Mesenchymal stem cell (in vitro differentiated cells and primary cell): Measurements from ENCODE around the gene BTF3L4.

Experiments used
- DNase-seq: peaks from one replicate; pipeline ENCODE4 v3.0.0-alpha.2; 2013
- H2AFZ ChIP-seq: one replicate; pipeline ENCODE4 v1.6.1; 2013; ENCODE audit warnings: low read depth, mild to moderate bottlenecking, control low read depth, inconsistent platforms, low read length, moderate library complexity
- H2AK5ac ChIP-seq: 2 replicates; pipeline ENCODE4 v1.6.1; 2013; ENCODE audit warnings: low read length, moderate library complexity, mild to moderate bottlenecking, inconsistent platforms; ENCODE audit not compliant: severe bottlenecking
- H2BK120ac ChIP-seq: one replicate; pipeline ENCODE4 v1.6.1; 2013; ENCODE audit warnings: low read depth, mild to moderate bottlenecking, inconsistent platforms, low read length, moderate library complexity
- H2BK12ac ChIP-seq, 2 experiments: one replicate each; pipeline ENCODE4 v1.6.1; 2013; ENCODE audit warnings: inconsistent platforms in 2 of 2, low read length in 2 of 2, mild to moderate bottlenecking in 2 of 2, moderate library complexity in 2 of 2, control low read depth in 1 of 2
- H2BK15ac ChIP-seq: one replicate; pipeline ENCODE4 v1.6.1; 2013; ENCODE audit warnings: mild to moderate bottlenecking, low read depth, inconsistent platforms; ENCODE audit not compliant: poor library complexity, severe bottlenecking
- H2BK5ac ChIP-seq: 2 replicates; pipeline ENCODE4 v1.6.1; 2013; ENCODE audit warnings: low read depth, mild to moderate bottlenecking, low read length, control low read depth, inconsistent platforms; ENCODE audit not compliant: poor library complexity, severe bottlenecking
- H3K14ac ChIP-seq, 2 experiments: one replicate each; pipeline ENCODE4 v1.6.1; 2013; ENCODE audit warnings: inconsistent platforms in 2 of 2, low read length in 2 of 2, control low read depth in 1 of 2, mild to moderate bottlenecking in 1 of 2, moderate library complexity in 1 of 2
- H3K18ac ChIP-seq, 2 experiments: one replicate each; pipeline ENCODE4 v1.6.1; 2013; ENCODE audit warnings: inconsistent platforms in 2 of 2, low read length in 2 of 2, control low read depth in 1 of 2, low read depth in 1 of 2, mild to moderate bottlenecking in 1 of 2
- H3K23ac ChIP-seq, 2 experiments: one replicate each; pipeline ENCODE4 v1.6.1; 2013; ENCODE audit warnings: inconsistent platforms in 2 of 2, low read length in 2 of 2, mild to moderate bottlenecking in 2 of 2, moderate library complexity in 2 of 2, control low read depth in 1 of 2
- H3K27ac ChIP-seq: 2 replicates; pipeline ENCODE4 v1.5.1; 2013; ENCODE audit warnings: mild to moderate bottlenecking, moderate library complexity, low read length, control low read depth, inconsistent platforms; ENCODE audit not compliant: poor library complexity, severe bottlenecking
- H3K27me3 ChIP-seq, 2 experiments: 2 replicates each; pipeline versions ENCODE4 v1.6.1 to v1.7.0; 2013; ENCODE audit warnings: low read length in 2 of 2, mild to moderate bottlenecking in 2 of 2, moderate library complexity in 2 of 2, control low read depth in 1 of 2, inconsistent platforms in 1 of 2; ENCODE audit not compliant: control insufficient read depth in 1 of 2, insufficient read depth in 1 of 2
- H3K36me3 ChIP-seq, 2 experiments: 2 replicates each; pipeline versions ENCODE4 v1.6.1 to v1.7.0; 2013; ENCODE audit warnings: low read length in 2 of 2, control low read depth in 1 of 2, inconsistent platforms in 1 of 2, low read depth in 1 of 2, mild to moderate bottlenecking in 1 of 2; ENCODE audit not compliant: insufficient read depth in 2 of 2, control insufficient read depth in 1 of 2
- H3K4ac ChIP-seq, 2 experiments: one replicate each; pipeline ENCODE4 v1.6.1; 2013; ENCODE audit warnings: inconsistent platforms in 2 of 2, low read length in 2 of 2, mild to moderate bottlenecking in 2 of 2, moderate library complexity in 2 of 2, control low read depth in 1 of 2, low read depth in 1 of 2
- H3K4me1 ChIP-seq: 2 replicates; pipeline ENCODE4 v1.6.1; 2013; ENCODE audit warnings: low read depth, low read length, control low read depth; ENCODE audit not compliant: control insufficient read depth, insufficient read depth
- H3K4me2 ChIP-seq: 2 replicates; pipeline ENCODE4 v1.6.1; 2013; ENCODE audit warnings: low read length, mild to moderate bottlenecking, inconsistent platforms; ENCODE audit not compliant: poor library complexity, severe bottlenecking
- H3K4me3 ChIP-seq, 2 experiments: 2 replicates each; pipeline versions ENCODE4 v1.5.1 to v1.7.0; 2013; ENCODE audit warnings: low read length in 2 of 2, mild to moderate bottlenecking in 2 of 2, control low read depth in 1 of 2, low read depth in 1 of 2; ENCODE audit not compliant: insufficient read depth in 1 of 2
- H3K79me1 ChIP-seq: replicated peaks from 2 replicates; pipeline ENCODE4 v1.6.1; 2013; ENCODE audit warnings: mild to moderate bottlenecking, control low read depth, low read length, inconsistent platforms; ENCODE audit not compliant: poor library complexity, severe bottlenecking
- H3K9ac ChIP-seq: 2 replicates; pipeline ENCODE4 v1.7.0; 2013; ENCODE audit warnings: mild to moderate bottlenecking, low read length, moderate library complexity
- H3K9me3 ChIP-seq: 2 replicates; pipeline ENCODE4 v1.7.0; 2013; ENCODE audit warnings: mild to moderate bottlenecking, low read length; ENCODE audit not compliant: control insufficient read depth
- H4K8ac ChIP-seq: one replicate; pipeline ENCODE4 v1.6.1; 2013; ENCODE audit warnings: inconsistent platforms, mild to moderate bottlenecking, low read length, moderate library complexity
- H4K91ac ChIP-seq: one replicate; pipeline ENCODE4 v1.6.1; 2013; ENCODE audit warnings: mild to moderate bottlenecking, low read length, inconsistent platforms
- WGBS: methylation state at CpG from one replicate; pipeline ENCODE4 v1.1.7; 2013; ENCODE audit warnings: mixed read lengths; 5-methylcytosine and 5-hydroxymethylcytosine counted together

BTF3L4 gene

GRCh38 chr1:52127181-52128180 lies 71.4 kb downstream of the BTF3L4 start:
- Histone ChIP-seq H3K23ac (no peak overlapping the region), H3K79me1 (no peaks in the 10 kb centered on the region), H3K9me3 (no peaks in the 10 kb centered on the region), H3K4me3 (no peak overlapping the region), H3K4ac (no peak overlapping the region), H3K36me3 (no peaks in the 10 kb centered on the region), H2BK5ac (no peak overlapping the region), H4K8ac (no peak overlapping the region), H3K27ac (no peak overlapping the region), H2BK15ac (no peak overlapping the region), H2AK5ac (no peak overlapping the region), H2AFZ (no peak overlapping the region), H3K4me1 (no peaks in the 10 kb centered on the region), H3K18ac (no peak overlapping the region), H3K9ac (no peak overlapping the region), H2BK120ac (no peak overlapping the region), H3K27me3 (no peaks in the 10 kb centered on the region), H4K91ac (no peak overlapping the region), H3K14ac (no peak overlapping the region), H2BK12ac (no peak overlapping the region), H3K4me2 (no peak overlapping the region)
- 43% methylated on average over 5 of the region's 5 CpGs for WGBS
- peak; percentile 68 for DNase-seq

GRCh38 chr1:52139817-52140540 lies 83.9 kb downstream of the BTF3L4 start:
- peak overlapping the region in 1 of 2 experiments; percentile 6 for H3K4me3 ChIP-seq
- no peak overlapping the region for H2AK5ac ChIP-seq
- H2BK15ac ChIP-seq, result no peak overlapping the region
- H3K27me3 ChIP-seq, result no peaks in the 10 kb centered on the region
- no peak overlapping the region for H4K8ac ChIP-seq
- H2AFZ ChIP-seq, result peak overlapping the region; percentile 2
- H3K18ac ChIP-seq, result no peak overlapping the region
- no peak overlapping the region for H3K23ac ChIP-seq
- H2BK5ac ChIP-seq, result no peak overlapping the region
- no peak overlapping the region for H3K14ac ChIP-seq
- peak overlapping the region; percentile 65 for H3K9ac ChIP-seq
- no peak overlapping the region for H2BK120ac ChIP-seq
- no peak overlapping the region for H3K27ac ChIP-seq
- H3K4me1 ChIP-seq, result no peaks in the 10 kb centered on the region
- no peak overlapping the region for H3K4ac ChIP-seq
- no peaks in the 10 kb centered on the region for H3K9me3 ChIP-seq
- 31% methylated on average over 4 of the region's 5 CpGs for WGBS
- no peak overlapping the region for H3K4me2 ChIP-seq
- H4K91ac ChIP-seq, result no peak overlapping the region
- H2BK12ac ChIP-seq, result no peak overlapping the region
- peaks cover 8% of the 10 kb centered on the region for H3K79me1 ChIP-seq
- peak; percentile 94 for DNase-seq
- H3K36me3 ChIP-seq, result no peaks in the 10 kb centered on the region
